HG02943 (cell line): ENCODE data around the gene MAPK7.
"Not testable (repeated sequence)": the region's sequence is repeated elsewhere in the genome, so short reads cannot be mapped to it uniquely, and the experiment has no call there.

Source experiments
- ATAC-seq: cut with Tn5 transposase; IDR thresholded peaks from one replicate; pipeline ENCODE4 v1.9.1; 2021; ENCODE audit warnings: mild to moderate bottlenecking, low read depth, moderate library complexity; ENCODE audit not compliant: unreplicated experiment

The MAPK7 gene

DNA sequence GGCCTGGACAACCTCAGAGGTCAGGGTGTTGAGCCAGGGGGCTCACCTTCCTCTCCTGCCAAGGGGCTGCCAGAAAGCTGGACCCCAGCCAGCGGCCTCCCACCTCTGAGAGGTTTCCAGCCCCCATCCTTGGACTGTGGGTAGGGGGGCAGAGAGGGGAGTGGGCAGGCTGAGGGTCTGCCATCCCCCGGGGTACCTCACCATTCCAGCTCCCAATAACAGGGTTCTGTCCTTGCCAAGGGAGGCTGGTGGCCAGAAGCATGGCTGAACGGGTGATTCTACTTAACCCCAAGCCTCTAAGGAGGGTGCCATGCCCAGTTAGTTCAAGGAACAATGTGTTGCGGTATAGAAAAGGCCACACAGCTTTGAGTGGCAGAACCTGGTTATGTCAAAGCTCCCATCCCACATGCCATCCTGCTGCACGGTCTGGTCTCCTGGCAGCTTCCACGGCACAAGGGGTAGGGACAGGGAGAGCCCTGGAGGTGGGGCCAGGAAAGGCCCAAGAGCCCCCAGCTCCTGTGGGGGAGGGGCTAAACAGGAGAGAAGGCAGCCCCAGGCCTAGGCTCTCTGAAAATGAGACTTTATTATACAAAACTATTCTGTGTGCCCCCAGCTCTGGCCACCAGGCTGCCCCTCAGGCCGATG lies 35.6 kb upstream of the MAPK7 start:
- ATAC-seq, result no peak

DNA sequence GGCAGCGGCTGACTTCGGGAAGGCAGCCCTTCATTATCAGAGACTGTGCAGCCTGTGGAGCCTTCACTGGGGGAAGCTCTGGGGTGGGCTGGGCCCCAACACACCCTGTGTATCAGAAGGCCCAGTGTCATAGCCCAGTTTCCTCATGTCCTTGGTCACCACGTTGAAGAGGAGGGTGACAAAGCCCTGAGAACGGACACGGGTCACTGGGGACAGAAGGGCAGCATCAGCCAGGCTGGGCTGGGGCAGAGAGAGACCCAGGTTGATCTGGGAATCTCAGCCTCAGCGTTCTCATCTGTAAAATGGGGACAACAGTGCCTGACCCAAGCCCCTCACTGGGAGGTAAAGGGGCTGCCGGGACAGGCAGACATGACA lies 35.1 kb upstream of the MAPK7 start:
- ATAC-seq, result no peak

DNA sequence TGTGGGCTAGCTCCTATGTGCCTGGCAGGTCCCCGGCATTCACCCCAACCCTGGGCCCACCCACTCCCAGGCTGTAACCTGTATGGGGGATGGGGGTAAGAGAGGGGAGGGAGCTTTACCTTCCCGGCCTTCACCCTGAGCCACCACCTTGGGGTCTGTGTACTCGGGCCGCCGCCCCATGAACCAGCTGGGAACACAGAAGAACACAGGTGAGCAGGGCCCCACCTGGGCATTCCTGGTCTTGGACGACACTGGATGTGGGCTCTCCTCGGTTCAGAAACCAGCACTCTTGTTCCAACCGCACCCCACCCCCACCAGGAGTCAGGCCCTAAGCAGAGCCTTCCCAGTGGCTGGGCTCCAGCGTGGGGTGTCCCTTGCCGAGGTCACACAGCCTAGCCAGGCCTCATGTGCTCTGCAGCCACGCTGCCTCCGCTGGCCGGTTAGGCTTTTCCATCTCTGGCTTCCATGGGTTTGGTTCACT lies 34.6 kb upstream of the MAPK7 start:
- no peak for ATAC-seq

DNA sequence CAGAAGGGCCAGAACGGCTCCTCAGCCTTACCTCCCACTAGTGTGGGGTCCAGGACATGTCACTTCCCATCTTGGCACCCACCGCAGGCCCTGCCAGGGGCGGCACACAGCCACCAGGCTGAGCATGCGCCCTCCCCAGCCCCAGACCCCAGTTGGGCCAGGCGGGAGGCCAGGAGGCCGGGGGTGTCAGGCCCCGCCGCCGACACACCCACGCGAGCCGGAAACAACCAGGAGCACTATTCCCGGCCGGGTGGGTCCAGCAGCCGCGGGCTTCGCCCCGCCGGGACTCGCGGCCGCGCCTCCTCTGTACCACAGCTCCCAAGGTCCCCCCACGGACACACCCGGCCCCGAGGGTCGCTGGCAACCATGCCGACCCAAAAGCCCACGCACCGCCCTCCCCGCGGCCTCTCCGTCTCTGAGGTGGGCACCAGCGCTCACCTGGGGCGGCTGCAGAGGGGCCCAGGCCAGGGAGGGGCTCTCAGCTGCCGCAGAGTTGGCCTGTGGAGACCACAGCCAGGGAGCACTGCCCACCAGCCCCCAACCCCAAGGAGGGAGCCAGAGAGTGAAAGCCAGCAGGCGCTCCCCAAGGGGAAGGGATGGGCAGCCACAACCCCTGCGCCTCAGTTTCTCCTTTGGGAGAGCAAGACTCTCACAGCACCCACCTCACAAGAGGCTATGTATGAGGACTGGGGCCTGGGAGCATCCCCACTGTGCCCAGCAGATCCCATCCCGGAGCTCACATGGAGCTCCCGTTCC lies 33.8 kb upstream of the MAPK7 start:
- ATAC-seq, result no peak

DNA sequence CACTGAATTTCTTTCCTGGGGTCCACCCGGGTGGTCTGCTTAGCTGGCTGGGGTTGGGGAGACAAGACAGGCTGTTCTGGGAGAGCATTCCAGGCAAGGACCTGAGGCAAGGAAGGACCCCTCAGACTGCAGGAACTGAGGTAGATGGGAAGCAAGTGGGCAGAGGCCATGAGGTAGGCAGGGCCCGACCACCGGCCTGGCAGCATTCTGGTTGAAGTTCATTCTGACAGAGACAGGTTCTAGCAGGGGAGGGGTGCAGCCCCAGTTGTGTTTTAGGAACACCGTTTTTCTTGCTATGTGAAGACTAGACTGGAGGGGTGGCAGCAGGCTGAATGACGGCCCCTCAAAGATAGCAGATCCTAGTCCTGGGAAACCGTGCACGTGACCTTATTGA lies 33.2 kb upstream of the MAPK7 start:
- ATAC-seq, result no peak

DNA sequence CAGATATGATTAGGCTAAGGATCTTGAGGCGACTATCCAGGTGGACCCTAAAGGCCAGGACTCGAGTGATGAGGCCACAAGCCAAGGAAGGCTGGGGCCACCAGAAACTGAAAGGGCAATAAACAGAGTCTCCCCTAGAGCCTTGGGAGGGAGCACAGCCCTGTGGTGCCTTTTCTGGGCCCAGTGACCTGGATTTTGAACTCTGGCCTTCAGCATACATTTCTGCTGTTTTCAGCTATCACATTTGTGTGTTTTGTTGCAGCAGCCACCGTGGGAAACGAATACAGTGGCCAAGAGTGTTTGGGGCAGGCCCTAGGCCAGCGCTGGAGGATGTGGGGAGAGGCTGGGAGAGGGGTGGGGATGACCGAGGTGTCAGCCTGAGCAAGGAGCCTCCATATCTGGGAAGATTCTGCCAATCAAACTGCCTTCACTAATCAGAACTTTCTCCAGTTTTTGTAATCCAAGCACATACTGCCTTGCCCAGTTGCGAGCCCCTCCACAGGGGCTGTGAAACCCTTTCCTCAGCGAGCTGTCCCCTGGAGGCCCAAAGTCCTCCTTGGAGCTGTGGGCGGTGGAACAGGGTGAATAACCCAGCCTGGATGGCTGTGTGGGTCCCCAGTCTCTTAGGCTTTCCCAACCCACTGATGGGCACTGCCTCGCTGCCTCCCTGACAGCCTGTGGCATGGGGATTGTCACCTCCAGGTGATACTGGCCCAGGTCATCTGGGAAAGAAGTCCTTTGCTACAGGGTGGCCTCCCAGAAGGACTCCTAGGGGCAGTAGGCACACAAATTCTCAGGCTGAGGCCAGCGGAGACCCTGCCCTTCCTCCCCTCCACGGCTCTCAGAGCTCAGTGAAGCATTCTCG lies 32.6 kb upstream of the MAPK7 start:
- ATAC-seq, result no peak

DNA sequence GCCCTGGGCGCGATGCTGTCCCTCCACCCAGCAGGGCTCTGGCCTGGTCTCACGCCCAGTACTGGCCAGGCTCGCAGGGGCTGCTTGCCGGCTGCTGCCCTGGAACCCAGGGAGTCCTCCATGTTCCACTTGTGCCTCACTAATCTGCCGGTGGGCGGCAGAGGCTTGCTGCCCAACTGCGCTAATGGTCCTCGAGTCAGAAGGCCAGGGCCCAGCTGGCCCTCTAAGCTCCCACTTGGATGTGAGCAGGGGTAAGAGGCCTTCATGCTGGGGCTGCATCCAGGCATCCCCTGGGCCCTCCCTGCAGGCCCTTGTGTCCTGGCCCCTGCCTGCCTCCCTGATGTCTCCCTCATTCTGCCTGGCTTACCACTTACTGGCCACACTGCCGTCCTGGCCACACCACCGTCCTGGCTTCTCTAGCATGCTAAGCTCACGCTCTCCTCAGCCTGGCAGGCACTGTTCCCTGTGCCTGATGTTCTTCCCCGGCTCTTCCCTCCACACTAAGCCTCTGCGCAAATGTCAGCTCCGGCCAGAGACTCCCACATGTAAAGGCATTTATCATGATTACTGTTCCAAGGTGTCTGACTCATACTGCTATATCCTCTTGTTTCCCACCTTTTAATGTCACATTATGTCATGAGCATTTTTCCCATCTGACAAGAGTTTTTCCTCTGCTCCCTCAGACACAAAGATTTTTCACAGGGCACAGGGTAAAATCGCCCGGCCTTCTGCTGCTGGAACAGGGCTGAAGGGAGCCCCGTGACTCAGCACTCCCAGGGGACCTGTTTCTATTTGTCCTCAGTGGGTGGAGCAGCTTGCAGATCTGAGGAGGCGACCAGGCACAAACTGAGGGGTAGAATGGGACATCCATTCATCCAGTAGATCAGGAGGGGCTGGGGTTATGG lies 31.7 kb upstream of the MAPK7 start:
- ATAC-seq, result no peak

DNA sequence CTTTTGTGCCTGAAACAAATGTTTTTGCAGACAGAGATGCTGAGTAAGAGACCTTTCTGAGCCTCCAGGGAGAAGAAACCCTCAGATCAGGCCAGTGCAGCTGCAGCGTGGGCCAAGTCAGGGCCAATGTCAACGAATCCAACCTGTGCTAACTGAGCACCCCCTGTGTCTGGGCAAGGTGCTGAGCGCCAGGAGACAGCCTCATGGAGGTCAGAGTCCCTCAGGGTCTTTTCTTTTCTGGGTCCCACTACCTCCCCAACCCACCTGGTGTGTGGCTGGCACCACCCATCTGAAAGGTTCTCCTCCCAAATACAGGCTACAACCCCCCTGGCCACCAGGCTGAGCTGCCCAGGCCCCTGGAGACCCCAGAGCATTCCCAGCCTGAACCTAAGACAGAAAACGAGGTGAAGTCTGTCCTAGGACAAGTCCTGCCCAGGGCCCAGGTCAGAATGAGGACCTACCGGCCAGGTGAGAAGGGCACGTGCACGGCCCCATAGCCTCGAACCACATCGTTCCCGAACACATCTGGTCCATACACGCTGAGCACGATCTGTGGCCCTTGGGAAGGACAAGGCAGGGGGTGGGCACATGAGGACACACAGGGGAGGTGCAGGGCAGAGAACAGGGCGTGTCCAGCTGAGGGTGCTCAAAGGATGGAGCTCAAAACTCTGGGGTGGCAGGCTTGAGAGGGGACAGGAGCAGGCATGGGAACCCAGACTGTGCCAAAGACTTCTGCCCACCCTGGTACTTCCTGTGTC lies 30.8 kb upstream of the MAPK7 start:
- ATAC-seq, result no peak

DNA sequence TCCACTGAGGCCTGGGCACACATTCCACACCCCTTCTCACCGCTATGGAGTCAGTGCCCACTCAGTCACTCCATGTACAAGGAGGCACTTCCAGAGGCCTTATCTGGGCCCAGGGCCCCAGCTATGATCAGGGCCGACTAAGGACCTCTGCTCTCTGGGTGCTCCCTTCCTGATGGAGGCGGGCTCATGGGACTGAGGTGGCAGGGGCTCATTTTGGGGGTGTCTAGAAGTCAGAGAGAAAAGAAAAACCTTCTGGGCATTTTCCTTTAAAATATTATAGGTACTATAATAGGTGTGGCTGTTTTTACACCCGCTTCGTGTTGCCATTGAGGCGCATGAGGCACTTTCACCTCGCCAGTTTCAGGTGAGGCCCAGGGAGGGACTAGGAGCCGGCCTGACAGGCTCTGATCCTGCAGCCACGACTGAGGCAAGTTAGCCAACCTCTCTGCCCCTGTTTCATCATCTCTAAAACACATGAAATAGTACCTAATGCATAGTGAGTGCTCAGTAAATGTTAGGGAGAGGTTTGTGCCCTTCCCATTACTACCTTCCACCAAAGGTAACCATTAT lies 30.1 kb upstream of the MAPK7 start:
- no peak for ATAC-seq

DNA sequence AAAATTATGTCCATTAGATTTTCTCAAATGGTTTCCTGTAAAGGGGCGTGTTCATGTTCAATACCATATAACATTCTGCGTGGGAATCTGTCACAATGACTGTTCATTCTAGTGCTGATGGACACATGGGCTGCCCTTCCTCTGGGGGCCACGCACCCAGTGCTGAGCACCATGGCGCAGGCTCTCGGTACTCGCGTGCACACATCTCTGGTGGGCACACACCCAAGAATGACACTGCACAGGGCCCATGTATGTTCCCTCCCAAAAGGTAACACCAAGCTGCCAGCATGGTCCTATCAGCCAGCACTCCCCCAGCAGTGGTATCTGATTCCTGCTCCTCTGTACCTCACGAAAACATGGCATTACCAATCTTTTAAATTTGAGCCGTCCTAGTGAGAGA lies 29.5 kb upstream of the MAPK7 start:
- no peak for ATAC-seq

DNA sequence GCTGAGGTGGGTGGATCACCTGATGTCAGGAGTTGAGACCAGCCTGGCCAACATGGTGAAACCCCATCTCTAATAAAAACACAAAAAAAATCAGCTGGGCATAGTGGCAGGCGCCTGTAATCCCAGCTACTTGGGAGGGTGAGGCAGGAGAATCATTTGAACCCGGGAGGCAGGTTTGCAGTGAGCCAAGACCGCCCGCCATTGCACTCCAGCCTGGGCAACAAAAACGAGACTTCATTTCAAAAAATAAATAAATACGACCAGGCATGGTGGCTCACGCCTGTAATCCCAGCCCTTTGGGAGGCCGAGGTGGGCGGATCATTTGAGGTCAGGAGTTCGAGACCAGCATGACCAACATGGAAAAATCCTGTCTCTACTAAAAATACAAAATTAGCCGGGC lies 24.9 kb upstream of the MAPK7 start:
- not testable (repeated sequence) for ATAC-seq

DNA sequence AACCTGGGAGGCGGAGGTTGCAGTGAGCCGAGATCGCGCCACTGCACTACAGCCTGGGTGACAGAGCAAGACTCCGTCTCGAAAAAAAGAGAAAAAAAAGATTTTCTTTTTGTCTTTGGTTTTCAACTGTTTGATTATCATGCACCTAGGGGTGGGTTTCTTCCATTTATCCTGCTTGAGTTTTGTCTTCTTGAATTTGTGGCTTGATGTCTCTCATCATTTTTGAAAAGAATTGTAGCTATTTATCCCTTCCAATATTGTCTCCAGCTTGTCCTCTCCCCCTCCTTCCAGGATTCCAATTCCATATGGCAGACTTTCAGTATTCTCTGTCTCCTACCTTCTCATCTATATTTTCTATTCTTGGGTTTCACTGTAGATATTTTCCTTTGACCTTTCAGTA lies 23.6 kb upstream of the MAPK7 start:
- no peak for ATAC-seq

DNA sequence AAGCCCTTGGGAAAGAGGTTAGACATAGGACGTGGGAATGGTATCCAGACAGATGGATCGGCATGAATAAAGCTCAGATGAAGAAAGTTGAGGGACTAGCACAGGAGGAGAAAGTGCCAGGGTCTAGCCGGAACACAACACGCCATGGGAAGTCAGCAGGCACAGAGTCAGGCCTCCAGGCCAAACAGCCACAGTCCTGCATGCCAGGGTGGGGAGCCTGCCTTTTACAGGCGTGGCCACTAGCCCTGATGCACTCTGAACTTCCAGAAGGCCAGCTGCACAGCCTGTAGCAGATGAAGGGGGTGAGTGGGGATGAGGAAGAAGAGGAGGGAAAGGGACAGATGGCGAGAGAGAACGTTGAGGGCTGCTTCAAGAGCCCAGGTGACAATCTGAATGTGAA lies 20.9 kb upstream of the MAPK7 start:
- ATAC-seq, result no peak

DNA sequence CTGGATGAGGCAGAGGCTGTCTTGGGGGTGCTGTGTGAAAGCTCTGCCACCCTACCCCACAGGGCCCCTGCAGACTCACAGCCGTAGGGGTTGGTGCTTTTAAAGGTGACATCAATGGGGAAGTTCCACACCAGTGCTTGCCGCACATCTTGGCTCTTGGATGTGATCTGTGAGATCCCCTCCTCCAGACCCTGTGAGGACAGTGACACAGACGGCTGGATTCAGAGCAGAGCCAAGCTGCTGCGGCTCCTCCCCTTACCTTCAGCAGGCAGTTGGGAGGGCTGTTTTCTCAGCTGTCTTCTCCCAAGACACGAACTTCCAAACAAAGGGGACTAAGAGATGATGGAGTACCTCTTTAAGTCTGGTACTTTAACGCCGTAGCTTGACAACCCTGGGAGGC lies 20.5 kb upstream of the MAPK7 start:
- ATAC-seq, result no peak

DNA sequence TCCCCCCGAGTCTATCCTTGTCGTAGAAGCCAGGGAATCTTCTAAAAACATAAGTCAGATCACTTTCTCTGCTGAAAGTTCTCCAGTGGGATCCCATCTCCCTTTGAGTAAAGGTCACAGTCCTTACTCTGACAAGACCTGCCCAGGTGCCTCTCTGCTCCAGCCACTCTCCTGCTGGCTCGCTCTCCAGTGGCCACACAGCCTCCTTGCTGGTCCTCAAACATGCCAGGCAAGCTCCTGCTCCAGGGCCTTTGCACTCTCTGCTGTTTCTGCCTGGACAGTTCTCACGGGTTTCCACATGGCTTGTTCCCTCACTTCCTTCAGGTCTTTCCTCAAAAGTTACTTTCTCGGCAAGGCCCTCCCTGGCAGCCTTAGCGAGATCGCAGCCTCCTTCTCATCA lies 19.1 kb upstream of the MAPK7 start:
- no peak for ATAC-seq

DNA sequence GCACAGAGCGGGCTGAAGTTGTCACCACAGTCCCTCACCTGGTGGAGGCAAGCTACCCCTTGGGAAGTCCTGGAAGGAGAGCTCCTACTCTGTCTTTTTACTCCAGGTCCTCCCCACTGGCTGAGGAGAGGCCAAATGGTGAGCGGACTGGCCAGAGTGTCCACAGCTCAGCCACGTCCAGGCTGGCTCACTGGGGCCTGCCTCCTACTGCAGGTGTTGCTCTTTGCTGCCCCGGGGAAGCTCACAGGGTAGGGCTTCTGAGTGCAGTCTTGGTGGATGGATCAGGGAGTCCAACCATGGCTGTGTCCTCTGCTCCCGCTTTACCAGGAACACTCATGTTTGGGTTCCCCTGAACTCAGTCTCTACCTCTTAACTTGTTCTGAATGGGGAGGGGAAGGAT lies 18.4 kb upstream of the MAPK7 start:
- no peak for ATAC-seq

DNA sequence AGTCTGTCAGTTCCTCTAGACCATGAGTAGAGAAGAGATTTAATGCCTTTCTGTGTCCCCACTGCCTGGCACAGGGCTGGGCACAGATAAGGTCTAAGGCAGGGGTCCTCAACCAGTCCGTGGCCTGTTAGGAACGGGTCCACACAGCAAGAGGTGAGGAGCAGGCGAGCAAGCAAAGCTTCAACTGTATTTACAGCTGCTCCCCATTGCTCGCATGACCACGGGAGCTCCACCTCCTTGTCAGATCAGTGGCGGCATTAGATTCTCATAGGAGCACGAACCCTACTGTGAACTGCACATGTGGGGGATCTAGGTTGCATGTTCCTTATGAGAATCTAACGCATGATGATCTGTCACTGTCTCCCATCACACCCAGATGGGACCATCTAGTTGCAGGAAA lies 17.5 kb upstream of the MAPK7 start:
- ATAC-seq, result no peak

DNA sequence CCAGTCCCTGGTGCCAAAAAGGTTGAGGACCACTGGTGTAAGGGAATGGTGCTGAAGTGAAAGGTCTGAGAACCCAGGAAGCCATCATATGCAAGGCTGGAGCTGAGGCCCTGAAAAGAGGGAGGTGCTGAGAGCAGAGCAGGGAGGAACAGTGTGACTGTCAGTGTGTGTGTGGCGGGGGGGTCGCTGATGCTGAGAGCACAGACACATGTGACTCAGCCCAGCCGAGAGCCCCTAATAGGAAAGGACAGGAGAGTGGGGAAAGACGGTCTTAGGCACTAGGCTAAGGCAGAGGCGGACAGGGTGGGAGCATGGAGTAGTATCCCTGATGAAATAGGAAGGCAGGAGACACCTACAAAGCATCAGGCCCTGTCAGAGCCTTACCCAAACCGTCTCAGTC lies 17.0 kb upstream of the MAPK7 start:
- ATAC-seq, result no peak

DNA sequence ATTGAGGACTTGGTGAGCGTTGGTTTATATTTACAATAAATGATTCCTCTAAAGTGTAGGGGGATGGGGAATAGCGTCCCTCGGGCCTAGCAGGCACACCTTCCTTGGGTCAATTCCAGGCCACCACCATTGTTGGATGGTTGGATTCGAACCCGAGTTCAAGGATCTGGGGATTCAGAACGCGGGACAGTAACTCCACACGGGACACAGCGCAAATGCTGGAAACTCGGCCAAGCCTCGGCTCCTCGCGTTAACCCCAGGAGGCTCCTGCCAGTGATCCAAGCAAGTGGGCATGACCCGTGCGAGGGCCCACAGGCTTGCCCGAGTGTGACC lies 16.4 kb upstream of the MAPK7 start:
- no peak for ATAC-seq
